WTC11 (cell line): ENCODE data around the gene CAPRIN1. TPM values are rescaled to one million over a fixed set of nuclear protein-coding genes. Genes with fewer than 3 reads are reported as not detected.

Experiments
- ATAC-seq: fragments of 200-7000 bp; cut with Tn5 transposase; 2 replicates; pipeline ENCODE4 v1.10.0; 2021; ENCODE audit warnings: mild to moderate bottlenecking, moderate library complexity
- CTCF ChIA-PET: fragments of 300-600 bp; sonication (Branson Sonifier 250); formaldehyde crosslinking; loops from one replicate; lab custom pipeline; 2021; ENCODE audit warnings: antibody characterized with exemption; lab: Charles Lee
- POLR2A ChIA-PET: fragments of 350-600 bp; sonication (Branson Sonifier 250); formaldehyde crosslinking; loops from one replicate; lab custom pipeline; 2021; ENCODE audit warnings: antibody characterized with exemption; lab: Charles Lee
- DNase-seq: peaks from one replicate; pipeline ENCODE4 v3.0.0; 2021; ENCODE audit warnings: low spot score
- H3K27ac Mint-ChIP-seq: 2 replicates; pipeline ENCODE4 v1.8.0; 2021; ENCODE audit warnings: mixed read lengths
- H3K27me3 Mint-ChIP-seq: 2 replicates; pipeline ENCODE4 v1.8.0; 2021; ENCODE audit warnings: low read depth, mild to moderate bottlenecking, moderate library complexity, mixed read lengths
- H3K36me3 Mint-ChIP-seq: 2 replicates; pipeline ENCODE4 v1.8.0; 2021; ENCODE audit warnings: mixed read lengths
- H3K4me1 Mint-ChIP-seq: 2 replicates; pipeline ENCODE4 v1.8.0; 2022; ENCODE audit warnings: mixed read lengths
- H3K4me3 Mint-ChIP-seq: 2 replicates; pipeline ENCODE4 v1.8.0; 2021; ENCODE audit warnings: mild to moderate bottlenecking, moderate library complexity, mixed read lengths
- H3K9me3 Mint-ChIP-seq: 2 replicates; pipeline ENCODE4 v1.8.0; 2021; ENCODE audit warnings: mixed read lengths
- ARID4B ChIP-seq: sonication (generic); formaldehyde crosslinking; IDR thresholded peaks from 2 replicates; pipeline ENCODE4 v1.8.0; 2023; ENCODE audit warnings: missing genetic modification reagents, mild to moderate bottlenecking, borderline replicate concordance
- ATF3 ChIP-seq: sonication (generic); formaldehyde crosslinking; conservative IDR thresholded peaks from 2 replicates; pipeline ENCODE4 v1.8.1; 2022; ENCODE audit warnings: mild to moderate bottlenecking, missing genetic modification reagents
- ATF6 ChIP-seq: sonication (generic); formaldehyde crosslinking; IDR thresholded peaks from 2 replicates; pipeline ENCODE4 v1.8.1; 2023; ENCODE audit warnings: mild to moderate bottlenecking, missing genetic modification reagents
- ELF4 ChIP-seq: sonication (generic); formaldehyde crosslinking; IDR thresholded peaks from 2 replicates; pipeline ENCODE4 v1.8.1; 2022; ENCODE audit warnings: low read depth, mild to moderate bottlenecking, moderate library complexity, missing genetic modification reagents
- ERG ChIP-seq: fragments of 250-450 bp; sonication (Bioruptor Pico); IDR thresholded peaks from 2 replicates; pipeline ENCODE4 v1.8.0; 2021; ENCODE audit warnings: mild to moderate bottlenecking
- FOXJ3 ChIP-seq: sonication (generic); formaldehyde crosslinking; IDR thresholded peaks from 2 replicates; pipeline ENCODE4 v1.9.0; 2021; ENCODE audit warnings: missing genetic modification reagents, mild to moderate bottlenecking, borderline replicate concordance
- FOXP4 ChIP-seq: sonication (generic); formaldehyde crosslinking; IDR thresholded peaks from 2 replicates; pipeline ENCODE4 v1.8.0; 2022; ENCODE audit warnings: mild to moderate bottlenecking, missing genetic modification reagents
- GABPB1 ChIP-seq: sonication (generic); formaldehyde crosslinking; IDR thresholded peaks from 2 replicates; pipeline ENCODE4 v1.8.1; 2023; ENCODE audit warnings: mild to moderate bottlenecking, missing genetic modification reagents
- MXD4 ChIP-seq: fragments of 250-450 bp; sonication (Bioruptor Pico); IDR thresholded peaks from 2 replicates; pipeline ENCODE4 v1.8.0; 2021; ENCODE audit warnings: mild to moderate bottlenecking, moderate library complexity, borderline replicate concordance
- MYBL2 ChIP-seq: sonication (generic); formaldehyde crosslinking; IDR thresholded peaks from 2 replicates; pipeline ENCODE4 v1.8.1; 2023; ENCODE audit warnings: mild to moderate bottlenecking, moderate library complexity, missing genetic modification reagents
- OVOL2 ChIP-seq: fragments of 250-450 bp; sonication (Bioruptor Pico); IDR thresholded peaks from 2 replicates; pipeline ENCODE4 v1.9.0; 2021; ENCODE audit warnings: mild to moderate bottlenecking, borderline replicate concordance
- SOX15 ChIP-seq: fragments of 250-450 bp; sonication (Bioruptor Pico); IDR thresholded peaks from 2 replicates; pipeline ENCODE4 v1.9.0; 2021; ENCODE audit warnings: mild to moderate bottlenecking
- TEAD1 ChIP-seq: sonication (generic); formaldehyde crosslinking; IDR thresholded peaks from 2 replicates; pipeline ENCODE4 v1.8.0; 2022; ENCODE audit warnings: mild to moderate bottlenecking, missing genetic modification reagents
- TEAD4 ChIP-seq: sonication (generic); formaldehyde crosslinking; IDR thresholded peaks from 2 replicates; pipeline ENCODE4 v1.8.0; 2022; ENCODE audit warnings: mild to moderate bottlenecking, missing genetic modification reagents
- USF2 ChIP-seq: sonication (generic); formaldehyde crosslinking; IDR thresholded peaks from 2 replicates; pipeline ENCODE4 v1.8.1; 2023; ENCODE audit warnings: mild to moderate bottlenecking, missing genetic modification reagents, moderate library complexity
- ZBTB21 ChIP-seq: sonication (generic); formaldehyde crosslinking; IDR thresholded peaks from 2 replicates; pipeline ENCODE4 v1.8.1; 2023; ENCODE audit warnings: mild to moderate bottlenecking, missing genetic modification reagents, borderline replicate concordance
- ZBTB43 ChIP-seq: sonication (generic); formaldehyde crosslinking; IDR thresholded peaks from 2 replicates; pipeline ENCODE4 v1.8.1; 2023; ENCODE audit warnings: mild to moderate bottlenecking, missing genetic modification reagents
- ZNF121 ChIP-seq: sonication (generic); formaldehyde crosslinking; IDR thresholded peaks from 2 replicates; pipeline ENCODE4 v1.8.0; 2023; ENCODE audit warnings: missing genetic modification reagents
- ZNF281 ChIP-seq: sonication (generic); formaldehyde crosslinking; IDR thresholded peaks from 2 replicates; pipeline ENCODE4 v1.8.0; 2023; ENCODE audit warnings: mild to moderate bottlenecking, missing genetic modification reagents
- ZNF317 ChIP-seq: sonication (generic); formaldehyde crosslinking; IDR thresholded peaks from 2 replicates; pipeline ENCODE4 v1.8.1; 2023; ENCODE audit warnings: low read depth, mild to moderate bottlenecking, moderate library complexity, missing genetic modification reagents, borderline replicate concordance
- ZNF416 ChIP-seq: fragments of 250-450 bp; sonication (Bioruptor Pico); IDR thresholded peaks from 2 replicates; pipeline ENCODE4 v1.9.0; 2021; ENCODE audit warnings: mild to moderate bottlenecking, inconsistent platforms
- total RNA-seq: library from RNA; stranded (reverse); gene quantifications from 3 replicates; pipeline ENCODE4 v1.2.3, GENCODE V29; 2021

The CAPRIN1 gene
- total RNA-seq, 1 experiment from 2014 or later: 288 TPM

GRCh38 chr11:34139346-34139745 lies 87.8 kb downstream of the CAPRIN1 start:
- Mint-ChIP-seq H3K36me3 (peaks cover 80% of the 10 kb centered on the region), H3K4me3 (no peak overlapping the region), H3K9me3 (no peaks in the 10 kb centered on the region), H3K27ac (no peak overlapping the region)
- no peak for ATAC-seq
- ChIA-PET POLR2A (no interaction called here), CTCF (interaction anchor here (1.4 kb wide), 1 partner anchor 35 kb away, joined by 5 read pairs; no protein-coding TSS in a partner anchor)
- TF ChIP-seq ATF3 (CRISPR knock-in tag) (no peak), FOXJ3 (CRISPR knock-in tag) (no peak), ZNF416 (CRISPR knock-in tag) (no peak), ZBTB43 (CRISPR knock-in tag) (no peak), SOX15 (CRISPR knock-in tag) (no peak), ELF4 (CRISPR knock-in tag) (no peak), MYBL2 (CRISPR knock-in tag) (no peak), USF2 (CRISPR knock-in tag) (no peak), GABPB1 (CRISPR knock-in tag) (no peak), TEAD1 (no peak), ATF6 (no peak), ERG (CRISPR knock-in tag) (no peak)
- TF ChIP-seq, all 79 proteins: peak for 0
- DNase-seq: no peak
- Mint-ChIP-seq H3K4me1 (no peaks in the 10 kb centered on the region), H3K27me3 (no peaks in the 10 kb centered on the region)

- no peaks in the 10 kb centered on the region for H3K4me1 Mint-ChIP-seq
- no peak overlapping the region for H3K4me3 Mint-ChIP-seq
- DNase-seq (no peak), ATAC-seq (no peak)
- H3K9me3 Mint-ChIP-seq: no peaks in the 10 kb centered on the region
- no peak overlapping the region for H3K27ac Mint-ChIP-seq
- peaks cover 80% of the 10 kb centered on the region for H3K36me3 Mint-ChIP-seq
- H3K27me3 Mint-ChIP-seq: no peaks in the 10 kb centered on the region
- POLR2A ChIA-PET: no interaction called here
- CTCF ChIA-PET: interaction anchor here (1.4 kb wide), 1 partner anchor 34 kb away, joined by 5 read pairs; no protein-coding TSS in a partner anchor
- no peak for TF ChIP-seq ZNF317 (CRISPR knock-in tag)
- no peak for TF ChIP-seq ZNF281 (CRISPR knock-in tag)
- no peak for TF ChIP-seq ZNF121
- no peak for TF ChIP-seq FOXP4
- TF ChIP-seq GABPB1 (CRISPR knock-in tag): no peak
- TF ChIP-seq OVOL2: no peak
- TF ChIP-seq ARID4B: no peak
- no peak for TF ChIP-seq TEAD4
- no peak for TF ChIP-seq MXD4
- TF ChIP-seq ZBTB21: no peak
Observed at GRCh38 chr11:34140149-34140548, 88.6 kb downstream of the CAPRIN1 start.
